NCI-H2196 treated with DMSO at 0.1 percent for 48 hours (cell line): ENCODE results near the gene NR6A1.

Experiments
- DNase-seq: peaks from one replicate; lab custom pipeline; 2025; ENCODE audit not compliant: unreplicated experiment; lab: John Stamatoyannopoulos, UW

The NR6A1 gene

GRCh38 chr9:124730772-124731171 is 40.3 kb downstream of the NR6A1 start:
- no peak for DNase-seq

DNA sequence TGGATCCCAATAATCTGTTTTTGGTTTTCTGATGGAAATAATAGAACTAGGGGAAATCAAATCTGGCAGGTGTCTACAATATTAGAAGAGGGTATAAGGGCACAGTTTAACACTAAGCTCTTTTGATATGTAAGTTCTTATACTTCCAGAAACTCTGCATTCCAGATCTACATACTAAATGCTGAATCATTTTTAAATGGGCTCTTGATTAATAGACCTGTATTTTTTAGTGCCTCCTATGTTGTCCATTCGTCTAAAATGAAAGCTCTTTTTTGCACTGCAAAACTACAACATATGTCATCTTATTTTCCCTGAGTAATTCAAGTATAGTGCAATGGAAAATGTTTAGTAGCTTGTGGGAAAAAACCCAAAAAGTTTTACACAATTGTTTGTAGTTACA is 44.2 kb downstream of the NR6A1 start:
- DNase-seq = no peak

- DNase-seq = no peak
Measured at GRCh38 chr9:124725068-124725452, 46.1 kb downstream of the NR6A1 start.

DNA sequence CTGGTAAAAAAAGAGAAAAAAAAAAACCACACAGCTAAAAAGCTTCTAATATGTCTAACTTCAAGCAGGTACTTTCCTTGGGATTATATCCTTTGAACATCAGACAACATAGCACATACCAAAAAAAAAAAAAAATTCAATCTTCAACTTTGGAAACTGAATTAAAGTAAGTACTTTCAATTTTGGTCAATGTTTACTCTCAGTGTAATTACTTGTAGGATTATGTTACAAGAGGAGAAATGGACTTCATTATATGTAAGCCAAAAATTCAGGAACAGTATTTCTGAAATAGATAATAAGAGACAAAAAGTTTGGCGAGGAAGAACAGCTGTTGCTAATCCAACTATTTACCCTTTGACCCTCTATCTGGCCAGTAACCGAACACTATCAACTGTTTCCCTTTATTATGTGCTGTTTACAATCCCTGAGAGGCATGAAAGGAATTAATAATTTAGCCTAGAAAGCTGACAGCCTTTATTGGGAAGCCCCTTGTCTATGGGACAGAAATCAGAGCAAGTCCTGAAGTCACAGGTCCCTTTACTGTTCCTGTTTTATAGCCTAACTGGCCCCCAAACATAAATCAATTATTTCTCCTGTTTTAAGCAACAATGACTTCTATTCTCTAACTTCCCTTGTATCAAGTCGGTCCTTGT is 46.6 kb downstream of the NR6A1 start:
- no peak for DNase-seq

- no peak for DNase-seq
Measured at GRCh38 chr9:124723352-124723751, 47.8 kb downstream of the NR6A1 start.

DNA sequence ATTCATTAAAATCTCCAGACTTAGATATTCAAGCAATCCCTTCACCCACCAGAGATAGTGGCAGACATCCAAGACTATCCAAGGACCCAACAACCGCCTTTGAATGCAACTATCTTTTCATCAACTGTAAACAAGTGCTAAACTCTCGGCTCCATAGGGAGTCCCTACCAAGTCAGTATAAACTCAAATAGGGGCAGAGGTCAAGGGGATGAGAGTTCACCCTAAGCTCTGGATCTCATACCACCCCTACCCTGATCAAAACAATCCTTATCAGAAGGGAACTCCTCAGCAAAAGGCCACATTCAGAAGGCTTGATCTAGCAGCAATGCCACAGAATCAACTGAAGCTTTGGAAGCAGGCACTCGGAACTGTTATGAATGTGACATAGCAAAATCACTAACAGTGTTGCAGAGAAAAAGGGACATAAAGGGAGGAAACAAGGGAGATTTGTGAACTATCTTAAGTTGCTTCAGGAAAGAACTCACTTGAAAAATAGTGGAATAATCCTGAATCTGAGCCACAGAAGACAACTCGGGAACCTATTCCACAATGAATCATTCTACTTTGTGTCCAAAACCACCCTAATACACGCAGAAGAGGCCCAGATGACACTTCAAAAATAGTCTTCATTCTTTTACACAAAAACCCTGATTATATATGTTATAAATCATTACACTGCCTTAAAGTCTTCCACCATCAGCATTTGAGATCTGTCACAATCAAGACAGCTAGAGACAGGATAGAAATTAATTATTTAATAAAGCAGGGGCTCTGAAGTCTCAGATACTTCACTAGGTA is 49.8 kb downstream of the NR6A1 start:
- no peak for DNase-seq

GRCh38 chr9:124720429-124721108 is 50.5 kb downstream of the NR6A1 start:
- DNase-seq = no peak

GRCh38 chr9:124718928-124719327 is 52.2 kb downstream of the NR6A1 start:
- DNase-seq = no peak

- no peak for DNase-seq
Measured at GRCh38 chr9:124717597-124717996, 53.5 kb downstream of the NR6A1 start.

DNA sequence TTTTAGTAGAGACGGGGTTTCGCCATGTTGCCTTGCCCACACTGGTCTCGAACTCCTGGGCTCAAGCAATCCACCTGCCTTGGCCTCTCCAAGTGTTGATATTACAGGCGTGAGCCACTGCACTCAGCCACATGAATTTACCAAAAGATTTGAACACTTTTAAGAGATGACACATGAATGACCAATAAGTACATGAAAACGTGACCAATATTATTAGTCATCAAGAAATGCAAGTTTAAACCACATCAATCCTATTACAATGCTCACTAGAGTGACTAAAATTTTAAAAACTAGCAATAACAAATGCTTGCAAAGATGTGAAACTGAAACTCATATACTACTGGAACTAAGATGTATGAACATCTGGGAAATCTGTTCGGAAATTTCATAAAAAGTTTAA is 54.3 kb downstream of the NR6A1 start:
- DNase-seq = no peak

DNA sequence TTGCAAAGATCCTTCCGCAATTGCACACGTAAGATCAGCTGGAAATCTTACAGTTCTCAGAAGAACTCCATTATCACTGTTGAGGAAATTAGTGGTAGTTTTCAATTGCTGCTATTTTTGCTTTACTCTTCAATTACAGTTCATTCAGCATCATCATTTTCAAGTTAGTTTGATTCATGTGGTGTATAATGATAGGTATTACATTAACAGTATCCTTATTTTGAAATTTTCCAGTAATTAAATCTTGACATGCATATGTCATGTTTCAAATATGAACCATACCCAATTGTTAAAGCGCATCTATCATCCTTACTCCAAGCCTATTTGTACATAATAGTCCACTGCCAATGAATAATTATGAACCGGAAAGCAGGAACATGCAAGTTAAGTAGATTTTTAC is 60.3 kb downstream of the NR6A1 start:
- no peak for DNase-seq

- no peak for DNase-seq
Measured at GRCh38 chr9:124709292-124709690, 61.8 kb downstream of the NR6A1 start.

DNA sequence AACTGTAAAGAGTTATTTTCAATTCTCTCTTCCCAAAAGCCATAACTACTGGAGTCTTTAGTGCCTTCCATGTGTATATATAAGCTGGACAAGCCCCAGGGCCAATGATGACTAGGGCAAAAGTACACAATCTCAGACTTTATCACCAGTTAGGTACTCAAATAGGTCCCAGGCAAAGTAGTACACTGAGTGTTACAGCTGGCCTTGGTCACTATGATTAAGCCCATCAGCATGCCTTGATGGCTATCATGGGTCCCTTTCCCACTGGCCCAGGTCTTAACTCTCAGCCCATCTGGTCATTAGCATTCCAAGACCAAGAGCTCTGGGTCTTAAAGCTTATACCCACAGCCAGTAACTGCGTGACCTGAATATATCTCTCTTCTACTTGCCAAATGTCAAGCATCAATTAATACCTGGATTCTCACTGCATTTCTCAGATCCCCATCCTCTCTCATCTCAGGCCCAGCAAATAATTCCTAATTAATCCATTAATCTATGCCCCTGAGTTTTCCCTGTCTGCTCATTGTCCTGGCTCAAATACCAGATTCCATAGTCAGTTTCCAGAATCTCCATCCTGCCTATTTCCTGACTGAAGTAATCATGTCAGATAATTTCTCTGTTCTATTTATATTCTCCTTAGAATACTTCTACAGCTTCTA is 62.3 kb downstream of the NR6A1 start:
- DNase-seq = no peak

GRCh38 chr9:124708074-124708473 is 63.0 kb downstream of the NR6A1 start:
- DNase-seq = no peak

GRCh38 chr9:124707666-124708065 is 63.4 kb downstream of the NR6A1 start:
- no peak for DNase-seq

- DNase-seq = no peak
Measured at GRCh38 chr9:124706685-124707084, 64.4 kb downstream of the NR6A1 start.

- no peak for DNase-seq
Measured at GRCh38 chr9:124699575-124699974, 71.5 kb downstream of the NR6A1 start.

DNA sequence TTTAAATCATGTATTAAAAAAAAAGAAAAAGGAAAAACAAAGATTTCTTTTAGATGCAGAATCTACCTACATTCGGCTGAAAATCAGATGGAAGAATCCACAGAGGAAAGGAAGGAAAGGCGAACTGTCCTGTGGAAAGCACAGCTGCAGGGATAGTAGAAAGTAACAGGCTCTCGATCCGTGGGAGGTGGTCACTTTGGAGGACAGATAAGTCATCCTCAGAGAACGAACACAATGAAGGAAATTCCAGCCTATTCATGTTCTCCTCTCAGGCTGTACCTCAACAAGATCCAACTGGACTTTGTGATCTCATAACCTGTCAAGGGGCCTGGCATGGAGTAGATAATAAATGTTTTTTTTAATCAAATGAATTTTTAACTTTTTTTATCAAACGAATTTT is 72.8 kb downstream of the NR6A1 start:
- DNase-seq = no peak

DNA sequence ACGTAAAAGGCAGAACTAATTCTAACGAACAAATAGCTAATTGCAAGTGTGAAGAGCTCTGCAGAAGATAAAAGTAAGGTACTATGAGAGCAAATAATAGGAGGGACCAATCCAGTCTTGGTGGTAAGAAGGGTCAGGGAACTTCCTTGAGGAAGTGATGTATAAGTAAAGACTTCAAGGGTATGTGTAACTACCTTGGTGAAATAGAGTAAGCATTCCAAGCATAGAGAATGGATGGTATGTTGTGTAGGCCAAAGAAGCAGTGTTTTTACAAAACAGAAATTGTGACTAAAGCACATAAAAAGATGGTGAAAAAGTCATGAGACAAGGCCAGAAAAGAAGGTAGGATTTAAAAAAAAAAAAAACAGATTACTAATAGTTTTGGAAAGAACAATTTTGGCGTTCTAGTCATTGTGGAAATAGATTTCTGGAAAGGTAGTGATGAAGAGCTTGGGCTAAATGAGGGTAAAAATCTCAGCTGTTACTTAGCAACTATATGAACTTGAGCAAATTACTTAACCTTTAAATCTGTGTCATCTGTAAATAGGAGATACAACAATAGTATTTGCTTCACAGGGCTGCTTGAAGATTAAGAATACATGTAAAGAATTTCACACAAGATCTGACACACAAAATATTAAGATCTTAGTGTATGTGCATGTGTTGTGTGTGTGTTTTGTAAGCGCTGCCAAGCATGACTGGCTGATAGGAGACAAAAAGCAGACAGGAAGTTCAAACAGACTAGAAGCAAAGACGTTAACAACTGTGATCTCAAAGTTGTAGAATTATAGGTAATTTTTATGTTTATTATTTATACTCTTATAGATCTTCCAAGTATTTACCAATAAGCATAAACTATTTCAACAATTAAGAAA is 73.5 kb downstream of the NR6A1 start:
- no peak for DNase-seq

GRCh38 chr9:124696101-124696500 is 75.0 kb downstream of the NR6A1 start:
- DNase-seq = no peak
